CD4-positive, alpha-beta T cell treated with Interleukin-12 subunit alpha and Interleukin-12 subunit beta, for 1 hour (primary cell): ENCODE data around the gene C3orf62.
A peak's percentile ranks its signal among the peaks of the same experiment; 100 is the strongest.

ENCODE experiments used
- DNase-seq: peaks from one replicate; pipeline ENCODE4 v3.0.0-alpha.2; 2020

The C3orf62 gene

DNA sequence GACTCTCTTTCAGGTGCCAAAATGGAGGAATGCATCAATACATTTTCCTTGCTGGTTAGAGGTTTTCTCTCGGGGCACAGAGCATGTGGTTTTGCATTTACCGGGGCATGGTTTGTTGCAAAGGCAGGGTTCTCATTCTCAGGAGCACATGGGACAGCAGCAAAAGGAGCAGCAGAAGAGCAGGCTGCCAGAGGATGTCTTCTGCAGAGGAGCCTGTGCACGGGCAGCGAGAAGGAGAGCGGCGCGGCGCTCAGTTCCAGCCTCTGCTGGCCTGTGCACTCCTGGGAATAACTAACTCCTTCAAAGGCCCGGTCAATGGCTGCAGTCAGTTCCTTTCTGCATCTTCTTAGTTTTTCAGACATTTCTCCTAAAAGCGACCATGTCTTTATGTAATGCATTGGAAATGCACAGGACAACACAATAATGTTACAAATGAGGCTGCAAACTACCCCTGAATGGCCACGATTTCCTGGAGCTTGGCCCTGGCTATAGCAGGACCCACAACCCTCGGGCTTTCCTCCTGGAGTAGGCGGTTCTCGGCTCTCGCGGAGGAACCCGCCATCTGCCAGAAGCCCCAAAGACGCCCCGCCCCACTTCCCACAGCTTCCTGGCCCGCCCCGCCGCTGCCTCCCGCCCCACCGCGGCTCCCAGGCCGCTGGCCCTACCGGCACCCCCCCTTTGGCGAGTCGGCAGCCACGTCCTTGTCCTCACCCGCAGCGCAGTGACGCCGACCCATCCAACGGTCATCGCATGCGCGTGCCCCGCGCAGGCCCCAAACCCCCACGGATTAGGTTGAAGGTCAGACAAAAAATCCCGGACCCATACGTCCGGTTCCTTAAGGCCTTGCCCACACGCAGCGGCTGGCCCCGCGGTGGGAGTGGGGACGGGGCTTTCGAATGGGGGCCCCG lies at the start of gene C3orf62:
C3orf62 (minus strand) TSS at position 758 of the 908 bp plus-strand sequence; CDS start at position 398, 360 bp downstream.
- DNase-seq: peak; percentile 71

DNA sequence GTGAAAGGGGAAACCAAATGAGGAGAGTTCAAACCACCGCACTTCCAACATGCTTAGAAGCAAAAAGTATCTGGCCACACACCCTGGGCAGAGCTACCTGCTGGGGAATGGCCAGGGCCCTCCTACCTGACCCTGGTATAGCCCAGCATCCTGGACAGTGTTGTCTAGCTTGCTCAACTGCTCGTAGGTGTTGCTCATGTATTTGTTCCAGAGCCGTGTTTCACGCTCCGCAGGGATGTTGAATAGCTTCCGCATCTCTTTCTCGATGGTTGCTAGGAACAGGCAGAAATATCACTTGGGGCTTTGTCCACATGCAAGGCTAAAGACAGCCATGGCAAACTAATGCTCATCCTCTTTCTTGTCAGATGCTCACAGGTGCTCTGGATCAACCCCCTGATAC lies 47.7 kb upstream of the C3orf62 start:
- DNase-seq: no peak

DNA sequence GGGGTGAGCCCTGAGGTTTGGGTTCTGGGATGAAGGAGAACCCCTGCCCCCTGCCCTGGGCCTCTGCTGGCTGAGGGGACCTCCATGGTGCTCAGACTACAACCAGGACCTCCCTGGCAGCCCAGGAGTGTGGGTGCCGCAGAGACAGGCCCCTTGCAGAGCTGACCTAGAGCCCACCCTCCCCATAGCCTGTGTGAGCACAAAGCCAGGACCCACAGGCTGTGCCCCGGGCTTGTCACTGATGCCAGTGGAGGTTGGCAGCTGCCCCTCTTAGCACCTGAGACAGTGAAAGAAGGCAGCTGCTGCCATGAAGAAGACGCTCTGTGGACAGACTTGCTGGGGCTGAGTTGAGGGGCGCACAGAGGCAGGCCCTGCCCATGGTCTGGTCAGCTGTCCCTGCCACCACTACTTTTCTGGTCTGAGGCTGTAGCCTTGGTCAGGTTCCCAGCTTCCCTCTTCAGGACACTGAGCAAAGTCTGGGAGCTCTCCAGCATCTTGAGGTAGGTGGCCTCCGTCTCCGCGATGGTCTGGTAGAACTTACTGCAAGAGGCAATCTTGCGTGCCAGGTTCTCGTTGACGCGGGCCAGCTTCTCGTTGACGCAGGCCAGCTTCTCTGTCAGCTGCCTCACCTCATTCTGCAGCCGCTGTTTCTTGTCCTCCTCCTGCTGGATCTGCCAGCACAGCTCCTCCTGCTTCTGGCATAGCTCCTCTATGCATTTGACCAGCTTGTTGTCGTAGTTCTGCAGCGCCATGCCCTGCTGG lies 39.8 kb upstream of the C3orf62 start:
- no peak for DNase-seq

DNA sequence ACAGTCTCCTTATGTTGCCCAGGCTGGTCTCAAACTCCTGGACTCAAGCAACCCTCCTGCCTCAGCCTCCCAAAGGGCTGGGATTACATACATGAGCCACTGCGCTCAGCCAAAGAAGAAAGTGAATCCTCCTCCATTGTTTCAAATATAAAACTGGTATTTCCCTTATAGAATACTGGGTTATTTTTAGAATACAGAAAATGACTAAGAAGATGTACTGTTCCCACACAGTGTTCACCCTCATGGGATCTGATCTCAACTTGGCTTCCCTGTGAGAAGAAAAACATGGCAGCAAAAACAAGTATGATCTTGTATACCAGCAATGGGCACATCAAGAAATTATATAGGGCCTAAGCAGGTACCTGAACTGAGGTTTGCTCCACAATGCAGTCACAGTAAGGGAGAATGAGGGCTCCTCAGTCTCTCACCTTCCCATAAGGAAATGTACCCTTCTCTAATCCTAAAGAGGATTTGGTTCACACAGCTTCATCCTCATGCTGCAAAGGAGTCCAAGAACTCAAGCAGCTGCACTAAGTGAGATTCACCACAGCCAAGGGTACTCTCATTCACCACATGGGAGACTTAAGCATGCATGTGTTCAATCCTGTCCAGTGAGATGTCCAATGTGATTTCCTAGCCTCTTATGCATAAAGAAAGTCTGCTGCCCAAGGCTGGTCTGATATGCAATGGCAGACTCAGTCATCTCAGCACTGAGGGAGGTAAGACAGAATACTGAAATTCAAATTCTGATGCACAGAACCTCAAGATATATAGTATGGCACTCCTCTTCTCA lies 37.1 kb upstream of the C3orf62 start:
- no peak for DNase-seq

DNA sequence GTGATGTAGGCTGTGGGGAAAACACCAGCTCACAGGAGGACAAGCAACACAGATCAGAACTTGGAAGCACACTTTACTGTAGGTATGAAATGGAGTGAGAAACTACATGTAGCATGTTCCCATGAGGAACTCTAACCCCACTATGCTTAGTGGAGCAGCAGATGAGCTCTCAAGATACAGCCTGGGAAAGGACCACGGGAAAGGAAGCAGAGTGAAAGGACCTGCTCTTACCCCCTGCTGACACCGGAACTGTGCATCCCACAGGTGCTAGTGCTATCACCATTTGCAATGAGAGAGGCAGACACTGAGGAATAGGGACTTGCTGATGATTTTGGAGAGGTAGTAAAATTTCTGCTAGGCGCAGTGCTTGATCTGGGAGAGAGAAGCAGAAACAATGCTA lies 34.3 kb upstream of the C3orf62 start:
- no peak for DNase-seq

DNA sequence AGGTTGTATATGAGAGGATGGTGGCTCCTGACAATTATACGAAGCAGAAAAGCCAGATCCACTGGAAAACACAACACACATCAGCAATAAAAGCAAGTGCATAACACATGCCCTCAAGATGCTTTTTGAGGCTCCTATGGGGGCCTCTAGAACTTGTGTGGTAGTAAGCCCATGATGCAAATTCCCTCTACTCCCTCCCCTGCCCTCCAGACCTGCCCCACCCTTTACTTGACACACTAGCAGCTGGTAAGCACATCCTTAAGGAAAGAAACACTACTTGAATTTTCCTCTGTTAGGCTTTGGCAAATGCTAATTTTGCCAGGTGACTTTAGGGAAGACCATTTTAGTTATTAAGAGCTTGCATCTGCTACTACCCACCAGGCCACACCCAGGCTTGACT lies 33.6 kb upstream of the C3orf62 start:
- no peak for DNase-seq

DNA sequence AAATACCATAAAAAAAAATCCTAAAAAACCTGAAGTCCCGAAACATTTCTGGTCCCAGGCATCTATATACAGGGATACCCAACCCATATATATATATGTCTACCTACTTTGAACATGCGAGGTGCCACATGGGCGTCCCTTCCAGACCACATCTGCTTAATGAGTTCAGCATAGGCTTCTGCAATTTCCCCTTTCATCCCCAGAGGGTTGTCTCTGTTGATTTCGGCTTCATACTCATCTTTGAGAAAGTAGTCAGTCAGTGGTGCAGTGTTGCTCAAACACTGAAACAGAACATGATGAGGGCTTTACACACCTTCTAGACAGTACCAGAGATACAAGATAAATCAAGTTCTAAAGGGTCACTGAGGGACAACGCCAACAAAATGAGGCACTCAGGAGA lies 28.6 kb upstream of the C3orf62 start:
- no peak for DNase-seq

DNA sequence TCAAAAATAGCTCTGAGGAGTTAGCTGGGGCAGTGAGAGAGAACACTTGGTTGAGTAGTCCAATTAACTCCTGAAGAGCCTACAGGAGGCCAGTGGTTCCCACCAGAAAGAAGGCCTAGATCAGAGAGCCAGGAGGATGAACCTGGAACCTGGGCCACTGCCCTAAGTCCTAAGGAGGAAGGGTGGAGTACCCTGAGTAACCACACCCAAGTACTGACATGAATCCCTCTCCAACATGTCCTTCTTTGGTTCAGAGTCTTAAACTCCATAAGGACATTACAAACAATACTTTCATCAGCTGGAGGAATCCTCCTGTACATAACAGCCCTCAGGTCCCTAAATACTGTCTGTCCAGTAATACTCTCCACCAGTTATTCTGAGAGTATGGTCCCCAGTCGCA lies 25.6 kb upstream of the C3orf62 start:
- DNase-seq: no peak

DNA sequence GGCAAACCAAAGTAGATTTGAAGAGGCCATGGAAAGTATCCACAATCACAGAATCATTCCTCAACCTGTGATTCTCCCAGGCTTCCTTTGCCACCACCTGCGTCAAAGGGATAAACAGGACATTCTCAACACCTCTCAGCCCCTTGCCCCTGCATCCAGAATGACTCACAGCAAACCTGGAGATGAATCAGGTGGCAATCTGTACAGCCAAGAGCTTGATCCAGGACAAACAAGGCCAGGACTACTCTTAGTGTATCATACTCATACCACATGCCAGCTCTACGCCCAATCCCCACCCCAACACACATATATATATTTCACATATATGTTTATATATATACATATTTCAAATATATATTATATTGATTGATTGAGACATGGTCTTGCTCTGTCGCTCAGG lies 23.6 kb upstream of the C3orf62 start:
- DNase-seq: no peak

DNA sequence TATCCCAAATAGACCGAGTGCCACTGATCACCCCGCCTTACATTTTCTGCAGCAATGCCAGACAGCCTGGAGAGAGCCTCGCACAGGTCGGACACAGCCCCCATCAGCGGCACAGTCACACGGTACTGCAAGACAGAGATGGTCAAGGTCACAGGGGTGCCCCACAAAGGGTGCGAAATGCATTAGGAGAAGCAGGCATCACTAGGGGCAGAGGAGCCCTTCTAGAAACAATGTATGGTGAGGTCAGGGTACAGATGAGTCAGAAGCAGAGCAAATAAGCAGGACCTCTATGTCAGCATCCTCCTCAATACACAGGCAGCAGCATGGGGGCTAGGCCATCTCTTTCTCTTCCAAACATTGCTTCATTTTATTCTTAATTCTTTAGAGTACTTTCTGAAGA lies 21.5 kb upstream of the C3orf62 start:
- no peak for DNase-seq

DNA sequence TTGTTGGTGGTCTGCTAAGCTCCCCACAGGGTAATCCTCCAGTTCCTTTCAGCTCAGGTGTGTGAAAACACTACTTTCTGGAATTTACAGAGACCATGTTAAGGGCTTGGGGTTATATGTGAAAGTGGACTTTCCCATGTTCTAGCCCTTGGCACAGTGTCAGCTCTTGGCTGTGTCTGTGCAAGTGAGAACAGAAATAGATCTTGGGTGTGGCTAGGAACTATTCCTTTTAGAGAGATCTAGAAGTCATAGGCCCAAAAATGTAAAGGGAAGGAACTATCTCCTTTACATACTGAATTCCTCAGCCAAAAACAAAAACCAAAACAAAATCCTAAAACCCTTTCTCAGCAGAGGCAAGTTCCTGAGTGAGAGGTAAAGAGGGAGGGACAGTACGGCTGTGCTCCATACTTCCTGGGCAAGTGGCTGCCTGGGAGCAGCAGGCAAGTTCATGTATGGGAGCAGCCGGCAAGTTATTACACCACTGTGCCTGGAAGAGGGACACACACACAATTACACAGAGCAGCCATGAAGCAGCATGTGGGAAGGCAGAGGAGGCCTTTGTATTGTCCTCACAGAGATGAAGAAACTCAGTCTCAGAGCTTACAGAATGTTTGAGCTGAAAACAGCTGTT lies 19.9 kb upstream of the C3orf62 start:
- no peak for DNase-seq

DNA sequence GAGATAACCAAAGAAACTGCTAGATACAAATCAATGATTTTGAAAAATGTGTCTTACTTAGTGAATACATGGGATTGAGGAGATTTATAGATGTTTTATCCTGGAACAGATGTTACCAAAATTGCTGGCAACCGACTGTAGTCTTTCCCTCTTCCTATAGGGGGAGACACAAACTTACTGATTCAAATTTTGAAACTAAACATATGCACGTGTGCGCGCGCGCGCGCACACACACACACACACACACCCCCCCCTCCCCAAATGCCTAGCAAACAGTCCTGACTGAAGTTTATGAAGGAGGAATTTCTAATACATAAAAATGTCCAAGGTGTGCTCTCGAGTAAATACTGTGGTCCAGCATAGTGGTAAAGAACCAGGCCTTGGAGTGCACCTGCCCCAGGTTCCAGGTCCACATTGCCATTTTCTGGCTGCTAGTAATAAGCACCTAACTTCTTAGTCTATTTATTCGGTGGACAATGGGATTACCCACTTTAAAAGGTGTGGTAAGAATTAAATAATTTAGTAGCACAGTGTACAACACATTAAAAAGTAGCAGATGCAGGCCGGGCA lies 18.5 kb upstream of the C3orf62 start:
- peak; percentile 58 for DNase-seq

DNA sequence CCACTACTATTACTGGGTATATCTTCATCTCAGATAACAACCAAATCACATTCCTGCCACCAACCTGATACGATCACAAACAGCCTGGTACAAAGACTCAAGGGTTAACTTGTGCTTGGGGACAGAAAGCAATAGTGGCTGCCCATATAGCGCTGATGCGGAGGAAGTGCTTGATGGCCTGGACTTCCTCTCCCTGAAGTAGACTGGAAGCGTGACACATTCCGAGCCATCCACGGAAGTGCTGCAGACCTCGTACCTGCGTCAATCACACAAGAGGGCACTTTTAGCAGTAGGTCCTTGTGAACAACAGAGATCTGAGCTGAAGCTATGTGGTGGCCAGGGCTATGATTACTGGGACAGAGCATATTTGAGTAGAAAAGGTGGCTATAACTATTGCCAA lies 17.3 kb upstream of the C3orf62 start:
- DNase-seq: no peak

DNA sequence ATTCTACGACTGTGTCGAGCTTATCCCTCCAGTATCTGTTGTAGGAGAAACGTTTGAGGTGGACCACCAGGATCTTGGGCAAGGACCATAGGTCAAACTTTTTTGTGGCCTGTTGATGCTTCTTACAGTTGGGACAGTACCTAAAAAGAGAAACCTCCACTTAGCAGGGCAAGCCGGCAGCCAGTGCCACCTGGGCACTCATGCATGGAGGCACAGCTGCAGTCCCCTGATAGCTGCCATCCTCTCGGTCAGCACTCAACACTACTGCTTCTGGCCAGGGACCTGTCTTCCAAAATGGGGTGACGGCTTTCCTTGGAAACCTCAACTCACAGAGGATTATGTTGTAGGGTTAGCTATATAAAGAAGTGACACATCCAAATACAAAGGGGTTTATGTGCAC lies 7.0 kb upstream of the C3orf62 start:
- DNase-seq: no peak

DNA sequence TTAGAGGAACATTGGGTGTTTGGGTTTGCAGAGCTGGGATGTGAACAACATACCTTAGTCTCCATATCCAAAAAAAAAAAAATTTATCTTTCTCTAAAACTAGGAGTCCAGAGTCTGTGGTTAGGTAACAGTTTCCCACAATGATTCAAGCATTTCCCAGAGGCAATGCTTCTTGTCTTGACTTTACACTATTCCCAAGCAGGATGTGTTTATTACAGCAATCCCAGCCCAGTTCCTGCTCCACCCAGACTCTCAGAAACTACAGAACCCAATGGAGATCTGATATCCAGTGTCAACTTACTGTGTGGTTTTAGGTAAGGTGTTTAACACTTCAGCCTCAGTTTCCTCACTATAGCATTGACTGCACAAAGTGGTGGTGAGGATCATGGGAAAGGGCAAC lies 2.3 kb upstream of the C3orf62 start:
- DNase-seq: no peak

DNA sequence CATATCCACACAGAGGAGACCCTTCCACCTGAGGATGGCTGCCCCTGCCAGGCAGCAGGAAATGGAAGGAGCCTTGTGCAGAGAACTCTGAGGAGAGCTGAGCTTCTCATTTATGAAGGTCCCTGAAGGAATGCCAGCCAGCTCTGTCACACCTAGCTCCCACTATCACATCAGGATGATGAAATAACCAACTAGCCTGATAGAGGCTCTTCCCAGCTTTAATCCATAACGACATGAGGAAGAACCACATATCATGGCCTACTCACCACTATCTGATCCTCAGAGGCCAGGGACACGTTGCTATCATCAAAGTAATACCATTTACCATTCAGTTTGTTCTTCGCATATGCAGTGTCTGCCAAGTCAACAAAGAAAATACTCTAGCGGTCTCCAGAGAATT lies 1.5 kb upstream of the C3orf62 start:
- DNase-seq: no peak

DNA sequence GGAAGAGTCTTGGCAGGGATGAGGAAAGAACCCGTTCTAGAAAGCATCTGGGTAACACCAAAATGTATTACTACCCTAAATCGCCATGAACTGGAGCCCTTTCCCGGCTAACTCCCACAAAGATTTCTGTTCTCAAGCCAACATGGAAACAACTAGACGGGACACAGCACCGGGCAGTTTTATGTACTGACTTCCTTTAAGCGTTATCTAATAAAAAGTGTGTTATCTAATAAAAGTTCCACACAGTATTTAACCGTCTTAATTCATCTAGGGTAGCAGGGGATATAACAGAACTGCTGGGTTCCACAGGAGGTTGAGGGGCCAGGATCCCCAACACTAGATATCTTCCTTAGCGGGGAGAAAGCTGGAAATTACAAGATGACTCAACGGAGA lies 347 bp upstream of the C3orf62 start:
- DNase-seq: no peak

DNA sequence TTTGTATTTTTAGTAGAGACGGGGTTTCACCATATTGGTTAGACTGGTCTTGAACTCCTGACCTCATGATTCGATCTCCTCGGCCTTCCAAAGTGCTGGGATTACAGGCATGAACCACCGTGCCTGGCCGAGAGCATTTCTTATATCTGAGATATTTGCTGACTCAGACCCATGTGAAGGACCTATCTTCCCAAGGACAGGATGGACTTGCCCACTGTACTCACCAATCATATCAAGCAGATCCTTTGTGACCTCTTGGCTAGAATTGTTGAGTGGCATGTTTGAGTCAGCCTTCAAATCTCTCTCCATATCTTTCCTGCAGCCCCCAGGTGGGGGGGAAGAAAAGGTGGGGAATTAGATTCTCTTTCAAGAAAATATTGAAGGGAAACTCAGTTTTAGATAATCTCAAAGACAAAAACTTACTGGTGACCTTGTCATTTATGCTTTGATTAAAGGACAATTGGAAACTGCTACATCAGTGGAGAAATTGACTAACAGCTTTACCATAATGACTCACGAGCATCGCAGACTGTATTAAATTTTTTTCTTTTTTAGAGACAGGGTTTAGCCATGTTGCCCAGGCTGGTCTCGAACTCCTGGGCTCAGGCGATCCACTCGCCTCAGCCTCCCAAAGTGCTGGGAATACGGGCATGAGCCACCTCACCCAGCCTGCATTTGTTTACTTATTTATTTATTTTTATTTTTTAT lies 3.1 kb downstream of the C3orf62 start:
- DNase-seq: no peak

DNA sequence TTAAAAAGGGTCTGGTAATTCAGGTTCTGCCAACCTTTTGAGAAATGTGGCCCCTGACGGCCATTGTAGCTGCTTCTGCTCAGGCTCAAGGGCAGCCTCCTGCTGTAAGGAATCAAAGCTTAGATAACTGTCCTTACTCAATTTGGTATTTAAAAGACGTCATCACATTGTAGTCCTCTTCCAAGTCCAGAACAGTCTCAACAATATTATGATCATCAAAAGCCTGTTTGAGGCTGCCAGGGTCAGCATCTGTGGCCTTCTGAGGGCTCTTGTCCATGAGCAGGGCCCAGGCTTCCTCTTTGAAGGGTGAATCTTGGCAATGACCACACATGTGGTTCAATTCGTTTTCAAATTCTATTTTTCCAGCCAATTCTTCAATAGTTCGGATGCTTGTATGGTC lies 6.0 kb downstream of the C3orf62 start:
- DNase-seq: no peak

DNA sequence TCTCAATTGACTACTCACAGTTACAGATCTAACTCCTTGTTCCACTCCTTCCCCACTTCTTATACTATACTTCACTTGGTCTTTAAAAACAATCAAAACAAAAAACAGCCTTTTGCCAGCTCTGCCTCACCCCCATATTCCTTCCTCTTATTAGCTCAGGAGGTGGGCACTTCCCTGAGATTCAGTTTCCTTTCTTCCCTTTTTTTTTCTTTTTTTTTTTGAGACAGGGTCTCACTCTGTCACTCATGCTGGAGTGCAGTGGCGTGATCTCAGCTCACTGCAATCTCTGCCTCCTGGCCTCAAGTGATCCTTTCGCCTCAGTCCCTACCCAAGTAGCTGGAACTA lies 6.9 kb downstream of the C3orf62 start:
- DNase-seq: no peak

DNA sequence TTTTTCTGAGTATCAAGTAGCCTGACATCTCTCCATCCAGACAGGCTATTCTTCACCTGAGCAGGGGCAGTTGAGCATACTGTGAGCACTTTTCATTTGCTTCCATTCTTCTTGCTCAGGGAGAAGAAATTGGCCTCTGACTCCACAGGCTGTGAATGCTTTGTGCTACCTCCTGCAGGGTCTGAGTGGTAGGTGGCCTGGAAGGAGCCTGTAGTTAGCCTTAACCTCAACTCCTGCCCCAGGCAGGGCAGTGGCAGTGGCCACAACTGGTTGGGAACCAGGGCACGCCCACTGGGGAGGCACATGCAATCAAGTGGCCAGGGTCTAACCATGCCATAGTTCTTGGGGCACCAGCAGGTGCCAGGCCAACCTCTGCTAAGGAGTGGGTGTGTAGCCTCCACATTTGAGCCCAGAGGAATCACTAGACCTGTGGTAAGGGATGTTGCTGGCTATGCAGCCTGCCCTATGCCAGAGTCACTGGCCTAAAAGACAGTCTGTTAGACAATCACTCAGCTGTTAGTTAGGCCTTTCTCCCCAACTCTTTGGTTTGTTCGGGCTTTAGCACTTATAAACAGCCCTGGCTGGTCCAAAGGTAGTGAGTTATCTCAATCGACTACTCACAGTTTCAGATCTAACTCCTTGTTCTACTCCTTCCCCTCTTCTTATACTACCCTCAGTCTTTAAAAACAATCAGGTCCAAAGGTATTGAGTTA lies 7.4 kb downstream of the C3orf62 start:
- DNase-seq: no peak
